Central memory CD4-positive, alpha-beta T cell (primary cell): ENCODE data around the gene CEP131.

Experiments
- DNase-seq: peaks from one replicate; pipeline ENCODE4 v3.0.0; 2022

Gene CEP131

GRCh38 chr17:81182596-81182995 is 40.2 kb downstream of the CEP131 start:
- DNase-seq: no peak

GRCh38 chr17:81181811-81182185 is 41.0 kb downstream of the CEP131 start:
- DNase-seq: no peak

DNA sequence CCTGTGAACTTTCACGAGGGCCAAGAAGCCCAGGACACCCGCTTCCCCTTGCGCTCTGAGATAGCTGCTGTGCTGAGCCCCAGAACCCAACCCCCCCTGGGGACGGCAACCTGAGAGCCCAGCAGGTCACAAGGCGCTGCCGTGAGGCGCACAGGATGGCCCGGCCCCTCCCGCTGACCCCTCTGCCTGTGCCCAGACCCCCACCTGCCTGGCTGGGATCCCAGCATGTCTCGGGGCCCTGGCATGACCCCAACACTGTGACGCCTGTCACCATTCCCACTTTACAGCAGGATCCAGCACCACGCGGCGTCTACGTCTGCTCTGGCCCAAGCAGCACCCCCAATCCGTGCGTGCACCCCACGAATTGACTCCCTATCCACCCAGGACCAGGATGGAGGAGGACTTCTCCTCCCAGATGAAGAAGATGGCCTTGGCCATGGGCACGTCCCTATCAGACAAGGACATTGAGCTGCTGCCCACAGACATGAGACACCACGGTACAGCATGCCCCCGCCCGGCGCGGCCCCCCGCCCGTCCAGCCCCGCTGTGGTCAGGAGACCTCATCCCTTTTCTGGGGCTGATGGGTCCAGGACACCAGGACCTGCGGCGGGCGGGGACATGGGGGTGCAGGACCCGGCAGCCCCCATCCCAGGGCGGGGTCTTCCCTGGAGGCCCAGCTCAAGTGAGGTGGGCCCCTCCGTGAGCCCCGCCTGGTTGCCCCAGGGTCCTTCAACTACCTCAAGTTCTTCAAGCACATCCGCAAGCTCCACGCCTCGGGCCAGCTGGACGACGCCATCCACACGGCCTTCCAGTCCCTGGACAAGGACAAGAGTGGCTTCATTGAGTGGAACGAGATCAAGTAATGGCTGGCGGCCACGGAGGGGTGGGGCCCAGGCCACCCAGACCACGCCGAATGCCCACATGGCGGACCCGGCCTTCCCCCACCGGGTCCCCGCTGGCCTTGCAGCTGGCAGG is 41.6 kb downstream of the CEP131 start:
- no peak for DNase-seq

DNA sequence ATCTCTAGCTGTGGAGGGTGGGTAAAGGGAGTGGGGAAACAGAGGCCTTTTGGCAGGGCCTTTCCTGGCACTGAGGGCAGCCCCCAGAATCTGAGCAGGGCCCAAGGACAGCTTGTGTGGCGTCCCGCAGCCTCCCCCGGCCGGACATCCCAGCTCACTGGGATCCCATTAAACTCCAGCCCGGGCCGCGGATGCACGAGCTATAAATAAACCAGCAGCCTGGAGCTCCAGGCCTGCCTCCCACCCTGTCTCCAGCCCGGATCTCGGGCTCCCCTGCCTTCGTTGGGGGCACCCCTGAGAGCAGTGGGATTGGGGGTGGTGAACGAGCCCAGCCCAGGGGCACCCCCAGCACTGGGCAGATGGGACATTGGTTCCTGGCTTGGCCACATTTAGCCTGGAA is 42.9 kb downstream of the CEP131 start:
- no peak for DNase-seq

DNA sequence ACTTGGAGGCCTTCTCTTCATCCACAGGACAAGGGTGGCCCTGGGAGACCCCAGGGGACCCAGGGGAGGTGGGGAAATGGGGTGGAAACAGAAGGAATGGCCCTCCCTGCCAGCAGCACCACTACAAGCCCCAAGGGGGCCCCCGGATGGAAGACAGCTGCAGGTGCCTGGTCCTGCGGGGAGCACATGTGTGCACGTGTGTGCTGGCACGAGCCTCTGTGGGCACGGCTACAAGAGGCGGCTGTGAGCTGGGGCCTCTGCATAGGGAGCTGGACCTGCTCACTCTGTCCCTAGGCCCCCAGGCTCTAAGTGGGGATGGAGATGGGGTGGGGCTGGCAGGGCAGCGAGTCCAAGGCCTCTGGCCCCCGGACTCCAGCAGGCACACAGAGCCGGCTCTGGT is 43.5 kb downstream of the CEP131 start:
- no peak for DNase-seq

DNA sequence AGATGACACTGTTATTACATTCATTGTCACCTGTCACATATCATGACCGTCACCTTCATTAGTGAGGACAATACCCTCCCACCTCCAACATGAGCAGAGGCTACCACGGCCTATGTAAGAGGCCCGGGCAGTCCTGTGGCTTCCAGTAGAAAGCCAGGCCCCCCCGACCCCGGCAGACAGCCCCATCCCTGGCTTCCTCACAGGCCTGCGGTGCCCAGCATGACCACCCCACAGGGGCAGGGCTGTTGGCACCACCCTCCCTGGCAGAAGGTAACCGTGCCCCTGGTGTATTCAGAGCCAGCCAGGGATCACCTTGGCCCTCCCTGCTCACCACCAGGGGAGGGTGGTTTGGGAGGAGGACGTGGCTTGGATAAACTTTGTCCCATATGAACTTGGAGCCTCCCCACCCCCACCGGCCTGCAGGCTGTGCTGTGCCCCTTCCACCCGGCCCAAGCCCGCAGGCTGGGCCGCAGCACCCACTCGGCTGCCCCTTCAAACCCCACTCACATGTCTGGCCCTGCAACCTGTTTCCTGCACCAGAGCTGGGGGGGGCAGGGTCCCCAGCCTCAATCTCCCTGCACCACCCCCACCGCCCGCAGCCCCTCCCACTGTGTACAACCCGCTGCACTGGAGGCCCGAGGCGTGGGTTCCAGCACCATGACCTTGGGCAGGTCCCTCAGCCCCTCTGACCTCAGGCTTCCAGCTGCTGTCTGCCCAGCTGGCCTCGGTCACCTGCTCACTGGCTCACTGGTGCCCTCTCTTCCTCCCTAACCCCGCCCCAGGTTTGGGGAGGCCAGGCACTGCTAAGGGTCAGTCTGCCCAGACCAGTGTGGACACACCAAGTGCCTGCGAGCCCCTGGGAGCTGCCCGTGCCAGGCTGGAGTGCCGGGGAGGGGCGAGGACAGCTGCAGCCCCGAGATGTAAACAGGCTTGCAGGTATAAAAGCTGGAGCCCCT is 44.4 kb downstream of the CEP131 start:
- DNase-seq: no peak

GRCh38 chr17:81176666-81177065 is 46.1 kb downstream of the CEP131 start:
- DNase-seq: no peak

DNA sequence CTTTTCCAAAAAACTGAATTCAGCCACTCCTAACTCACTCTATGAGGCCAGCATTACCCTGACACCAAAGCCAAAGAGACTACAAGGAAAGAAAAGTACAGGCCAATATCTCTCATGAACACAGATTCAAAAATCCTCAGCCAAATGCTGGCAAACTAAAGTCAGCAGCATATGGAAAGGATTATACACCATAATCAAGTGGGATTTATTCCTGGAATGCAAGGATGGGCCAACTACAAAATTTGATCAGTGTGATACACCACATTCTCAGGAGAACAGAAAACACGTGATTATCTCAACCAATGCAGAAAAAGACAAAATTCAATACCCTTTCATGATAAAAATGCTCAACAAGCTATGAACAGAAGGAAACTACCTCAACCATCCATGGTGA is 49.0 kb downstream of the CEP131 start:
- DNase-seq: no peak

- DNase-seq: no peak
Observed at GRCh38 chr17:81173052-81173761, 49.6 kb downstream of the CEP131 start.

DNA sequence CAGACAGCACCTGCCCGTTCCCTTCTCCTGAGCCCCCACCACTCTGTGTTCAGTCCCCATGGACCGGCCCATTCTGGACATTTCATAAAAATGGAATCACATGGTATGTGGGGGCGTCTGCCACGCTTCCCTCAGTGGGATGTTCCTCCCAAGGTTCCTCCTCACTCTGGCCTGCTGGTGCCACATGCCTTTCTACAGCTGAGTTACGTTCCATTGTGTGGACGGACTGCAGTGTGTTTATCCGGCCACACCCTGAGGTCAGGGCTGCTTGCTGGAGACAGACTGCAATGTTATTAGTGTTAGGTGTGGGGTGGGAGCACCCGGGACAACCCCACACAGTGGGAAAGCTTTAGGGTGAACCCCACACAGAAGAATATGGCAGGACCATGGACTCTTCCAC is 50.8 kb downstream of the CEP131 start:
- DNase-seq: no peak

DNA sequence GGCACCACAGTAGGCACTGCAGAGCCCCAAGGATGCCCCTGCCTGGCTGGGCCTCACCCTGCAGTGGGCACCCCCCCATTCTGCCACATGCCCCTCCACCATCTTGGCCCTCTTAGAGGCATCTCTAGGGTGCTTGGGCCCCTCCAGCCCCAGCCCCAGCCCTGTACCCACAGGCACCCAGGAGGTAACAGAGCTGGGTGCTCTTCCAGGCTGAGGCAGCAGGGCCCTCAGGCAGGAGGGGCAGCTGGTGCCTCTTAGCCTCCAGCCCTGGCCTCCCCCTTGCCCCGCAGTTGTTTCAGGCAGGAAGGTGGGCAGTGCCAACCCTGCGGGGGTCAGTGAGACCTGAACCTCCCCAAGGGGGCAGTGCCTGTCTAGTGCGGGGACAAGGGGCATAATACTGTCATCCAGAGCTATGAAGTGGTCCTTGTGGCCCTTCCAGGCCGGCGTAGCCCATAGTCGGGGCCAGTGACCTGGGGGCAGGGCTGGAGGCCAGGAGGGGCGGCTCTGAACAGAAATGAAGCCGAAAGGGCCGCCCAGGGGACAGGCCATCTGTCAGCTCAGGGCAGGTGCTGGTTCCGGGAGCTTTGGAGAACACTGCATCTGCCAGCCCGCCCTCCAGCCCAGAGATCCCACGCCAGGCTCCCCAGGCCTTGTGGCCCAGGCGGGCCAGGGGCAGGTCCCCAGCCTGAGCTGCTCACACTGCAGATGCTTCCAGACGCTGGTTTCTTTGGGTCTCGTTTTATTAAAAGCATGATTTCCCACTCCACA is 51.9 kb downstream of the CEP131 start:
- no peak for DNase-seq

DNA sequence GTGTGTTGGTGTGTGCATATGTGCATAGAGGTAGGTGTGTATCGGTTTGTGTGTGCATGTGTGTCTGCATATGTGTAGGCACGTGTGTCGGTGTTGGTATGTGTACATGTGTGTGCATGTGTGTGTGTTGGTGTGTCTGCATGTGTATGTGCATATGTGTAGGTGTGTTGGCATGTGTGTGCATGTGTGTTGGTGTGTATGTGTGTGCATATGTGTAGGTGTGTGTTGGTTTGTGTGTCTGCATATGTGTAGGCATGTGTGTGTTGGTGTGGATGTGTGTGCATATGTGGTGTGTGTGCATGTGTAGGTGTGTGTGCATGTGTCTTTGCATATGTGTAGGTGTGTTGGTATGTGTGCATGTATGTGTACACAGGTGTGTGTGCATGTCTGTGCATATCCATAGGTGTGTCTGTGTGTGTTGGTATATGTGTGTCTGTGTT is 52.9 kb downstream of the CEP131 start:
- no peak for DNase-seq

DNA sequence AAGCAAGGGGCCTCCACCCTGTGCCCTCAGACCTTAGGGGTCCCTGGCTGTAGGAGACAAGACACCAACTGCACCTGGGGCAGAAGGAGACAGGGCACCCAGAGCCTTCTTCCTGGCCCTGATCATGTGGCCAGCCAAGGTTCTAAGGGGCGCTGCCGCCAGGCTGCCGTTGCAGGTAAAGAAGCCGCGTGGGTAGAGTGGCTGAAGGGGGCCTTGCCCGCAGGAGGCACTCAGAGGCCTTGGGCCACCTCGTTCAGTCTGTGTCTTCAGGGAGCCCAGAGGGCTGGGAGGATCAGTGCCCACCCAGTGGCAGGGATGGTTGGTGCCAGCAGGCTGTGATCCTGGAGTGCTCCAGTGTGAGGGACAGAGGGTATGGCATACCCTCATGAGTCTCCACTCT is 55.1 kb downstream of the CEP131 start:
- no peak for DNase-seq

GRCh38 chr17:81167194-81167524 is 55.6 kb downstream of the CEP131 start:
- no peak for DNase-seq

DNA sequence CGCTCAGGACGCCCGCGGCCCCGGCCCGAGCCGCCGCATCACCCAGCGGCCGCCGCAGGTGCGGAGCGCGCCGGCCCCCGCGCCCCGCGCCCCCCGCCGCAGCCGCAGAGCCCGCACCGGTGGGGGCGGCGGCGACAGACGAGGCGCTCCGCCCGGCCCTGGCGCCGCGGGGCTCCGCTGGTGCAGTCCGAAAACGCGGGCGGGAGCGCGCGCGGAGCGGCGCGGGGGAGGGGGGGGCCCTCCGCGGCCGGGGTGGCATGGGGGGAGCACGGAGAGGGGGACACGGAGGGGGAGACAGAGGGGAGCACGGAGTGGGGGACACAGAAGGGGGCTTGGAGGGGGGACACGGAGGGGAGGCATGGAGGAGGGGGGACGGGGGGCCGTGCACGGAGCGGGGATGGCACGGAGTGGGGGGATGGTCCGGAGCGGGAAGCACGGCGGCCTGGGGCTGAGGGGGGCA is 56.7 kb downstream of the CEP131 start, which contains the start of gene AATK:
Gene AATK (minus strand): TSS at position 189 of the 460 bp plus-strand sequence. CDS start 229 bp downstream, outside the sequence.
- no peak for DNase-seq

DNA sequence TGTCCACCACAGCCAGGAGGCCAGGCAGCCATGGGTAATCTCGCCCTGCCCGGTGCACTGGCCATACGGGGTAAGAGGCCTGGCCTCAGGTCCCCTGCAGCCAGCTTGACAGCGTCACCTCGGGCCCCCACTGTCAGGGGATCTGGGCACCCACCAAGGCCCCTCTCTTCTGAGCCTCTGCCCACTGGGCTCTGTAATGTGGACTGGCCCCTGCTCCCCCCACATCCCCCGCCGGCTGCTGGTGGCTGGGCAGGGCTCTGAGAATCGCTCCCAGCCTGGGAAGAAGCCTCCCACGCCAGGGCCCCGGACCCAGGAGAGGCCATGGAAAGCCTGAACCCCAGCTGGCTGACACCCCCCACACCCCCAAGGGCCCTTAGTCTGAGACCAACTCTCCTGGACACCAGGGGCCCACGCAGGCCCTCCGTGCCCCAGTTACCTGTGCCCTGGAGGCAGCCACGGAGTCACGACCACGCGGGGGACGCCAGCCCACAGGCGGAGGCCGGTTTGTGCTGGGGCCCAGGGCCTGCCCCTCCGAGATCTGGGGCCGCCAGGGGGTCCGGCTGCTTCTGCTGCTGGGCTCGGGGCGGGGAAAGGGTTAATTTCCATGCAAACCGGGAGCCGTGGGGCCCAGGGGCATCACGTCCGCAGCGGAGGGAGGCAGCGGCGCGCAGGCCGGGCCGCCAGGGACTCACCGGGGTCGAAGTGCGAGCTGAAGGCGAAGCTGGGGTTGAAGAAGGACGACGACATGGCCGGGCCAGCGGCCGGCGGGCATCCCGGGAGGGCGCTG is 57.3 kb downstream of the CEP131 start, which contains the start of gene PVALEF:
Gene PVALEF (plus strand): TSS at position 262 of the 787 bp plus-strand sequence. CDS start 15,720 bp downstream, outside the sequence.
- DNase-seq: no peak

DNA sequence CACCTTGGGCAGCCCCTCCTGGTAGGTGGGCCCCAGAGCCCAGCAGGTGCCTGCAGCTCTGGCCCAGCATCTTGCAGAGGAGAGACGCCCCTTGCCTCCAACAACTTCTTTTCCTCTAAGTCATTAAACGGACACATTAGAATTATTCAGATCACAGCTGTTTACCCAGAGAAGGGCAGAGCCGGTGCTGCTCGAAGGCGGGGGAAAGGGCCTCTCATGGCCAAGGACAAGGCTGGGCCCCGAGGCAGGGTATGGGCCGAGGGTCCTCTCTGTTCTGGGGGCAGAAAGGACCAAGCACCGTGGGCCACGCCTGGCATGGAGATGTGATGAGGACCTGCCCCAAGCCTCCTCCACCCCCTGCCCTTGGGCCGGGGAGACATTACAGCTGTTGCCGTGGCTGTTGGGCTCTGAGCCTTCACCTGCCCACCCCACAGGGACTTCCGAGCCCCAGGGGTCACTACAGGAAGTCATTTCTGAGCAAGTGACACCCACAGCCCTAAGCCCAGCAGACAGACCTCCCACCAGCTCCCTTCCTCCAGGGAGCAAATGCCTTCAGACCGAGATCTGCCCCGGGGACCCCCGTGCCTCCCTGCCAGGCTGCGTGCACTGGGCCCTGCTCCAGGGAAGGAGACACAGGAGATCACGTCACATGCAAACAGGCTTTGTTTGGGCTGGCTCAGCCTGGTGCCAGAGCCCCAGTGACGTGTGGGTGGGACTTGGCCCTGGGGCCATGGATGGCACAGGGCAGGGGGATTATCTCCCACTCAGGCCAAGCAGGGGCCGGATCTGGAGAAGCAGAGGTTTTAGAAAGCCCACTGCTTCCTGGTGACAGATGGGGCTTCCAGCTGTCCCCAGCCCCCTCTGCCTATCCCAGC is 58.2 kb downstream of the CEP131 start:
- DNase-seq: no peak

DNA sequence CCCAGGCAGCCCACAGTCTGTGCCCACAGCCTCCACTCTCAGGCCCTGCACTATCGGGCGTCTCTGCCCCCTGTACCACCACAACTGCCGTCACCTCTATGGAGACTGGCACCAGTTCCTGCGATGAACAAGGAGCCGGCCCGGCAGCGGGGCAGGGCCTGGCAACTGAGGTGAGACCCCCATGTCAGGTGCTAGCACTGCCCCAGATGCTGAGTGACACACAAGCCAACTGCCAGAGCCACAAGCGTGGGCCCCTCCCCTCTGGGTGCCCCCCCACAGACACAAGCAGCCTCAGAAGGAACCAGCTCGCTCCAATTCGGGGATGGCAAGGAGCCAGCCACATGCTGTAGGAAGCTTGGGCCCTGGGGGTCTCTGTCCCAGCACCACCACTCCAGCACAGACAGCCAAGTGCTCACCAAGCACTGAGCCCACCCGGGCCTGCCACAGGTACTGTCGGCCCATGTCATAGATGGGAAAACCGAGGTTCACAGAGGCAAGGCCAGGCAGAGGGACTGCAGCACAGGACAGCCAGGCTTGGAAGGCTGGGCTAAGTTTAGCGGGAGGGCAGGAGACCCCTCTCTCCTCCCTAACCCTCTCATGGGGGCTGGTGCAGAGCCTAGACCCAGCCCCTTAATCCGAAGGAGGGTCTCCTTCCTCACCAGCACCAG is 58.9 kb downstream of the CEP131 start:
- no peak for DNase-seq

DNA sequence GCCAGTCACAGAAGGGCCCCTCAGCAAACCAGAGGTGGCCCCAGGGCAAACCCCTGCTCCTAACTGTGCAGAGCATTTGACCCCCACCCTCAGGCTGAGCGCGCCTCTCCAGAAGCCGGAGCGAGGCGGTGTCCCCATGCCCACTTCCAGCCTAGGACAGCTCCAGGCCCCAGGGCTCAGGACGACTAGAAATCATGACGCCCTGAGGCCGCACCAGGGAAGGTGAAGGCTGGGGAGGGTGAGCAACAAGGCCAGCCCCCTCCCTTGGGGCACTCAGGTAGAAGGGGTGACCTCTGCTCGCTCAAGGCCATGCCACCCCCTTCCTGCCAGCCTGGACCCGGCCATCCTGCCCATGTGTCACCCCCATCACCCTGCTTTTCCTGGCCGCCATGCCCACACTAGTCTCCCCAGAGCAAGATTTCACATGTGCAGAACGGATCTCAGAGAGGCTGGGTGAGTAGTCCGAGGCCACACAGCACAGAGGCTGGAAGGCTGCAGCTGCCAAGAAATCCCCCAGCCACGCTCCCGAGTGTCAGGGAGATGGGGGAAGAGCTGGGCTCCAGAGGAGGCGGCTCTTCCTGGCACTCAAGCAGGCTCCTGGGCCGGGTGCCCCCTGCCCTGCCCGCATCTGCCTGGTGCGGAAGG is 59.6 kb downstream of the CEP131 start:
- DNase-seq: no peak
